ENCODE data around the gene ARMC7.
"Not testable (repeated sequence)": the region's sequence is repeated elsewhere in the genome, so short reads cannot be mapped to it uniquely, and the experiment has no call there.

The ARMC7 gene

GRCh38 chr17:75103601-75104554 is 5.9 kb upstream of the ARMC7 start:
- no peak for DNase-seq

GRCh38 chr17:75105126-75106080 is 4.4 kb upstream of the ARMC7 start:
- peak; percentile 70 for DNase-seq

GRCh38 chr17:75108193-75108592 is 1.6 kb upstream of the ARMC7 start:
- no peak for DNase-seq

- DNase-seq, result no peak
Measured at GRCh38 chr17:75109046-75109406, 743 bp upstream of the ARMC7 start.

GRCh38 chr17:75110234-75110937 is 617 bp downstream of the ARMC7 start:
- DNase-seq, result no peak

- no peak for DNase-seq
Measured at GRCh38 chr17:75111777-75112335, 2.1 kb downstream of the ARMC7 start.

- DNase-seq, result peak; percentile 74
Measured at GRCh38 chr17:75113798-75114551, 4.2 kb downstream of the ARMC7 start.

- no peak for DNase-seq
Measured at GRCh38 chr17:75114552-75115314, 5.0 kb downstream of the ARMC7 start.

GRCh38 chr17:75115555-75115954 is 5.8 kb downstream of the ARMC7 start:
- DNase-seq, result no peak

- DNase-seq, result no peak
Measured at GRCh38 chr17:75116737-75117136, 7.0 kb downstream of the ARMC7 start.

- DNase-seq, result no peak
Measured at GRCh38 chr17:75118307-75118706, 8.5 kb downstream of the ARMC7 start.

- DNase-seq, result no peak
Measured at GRCh38 chr17:75124041-75124818, 14.5 kb downstream of the ARMC7 start.

- DNase-seq, result no peak
Measured at GRCh38 chr17:75124819-75125162, 15.0 kb downstream of the ARMC7 start.

- DNase-seq, result no peak
Measured at GRCh38 chr17:75125984-75126383, 16.2 kb downstream of the ARMC7 start.

GRCh38 chr17:75126954-75127353 is 17.2 kb downstream of the ARMC7 start:
- DNase-seq, result no peak

GRCh38 chr17:75127936-75128335 is 18.2 kb downstream of the ARMC7 start:
- DNase-seq, result not testable (repeated sequence)

GRCh38 chr17:75128694-75129505 is 19.1 kb downstream of the ARMC7 start:
- no peak for DNase-seq

- DNase-seq, result no peak
Measured at GRCh38 chr17:75129576-75129975, 19.8 kb downstream of the ARMC7 start.

- DNase-seq, result no peak
Measured at GRCh38 chr17:75130059-75130631, 20.4 kb downstream of the ARMC7 start.

Data from DMS 273 treated with DMSO at 0.1 percent for 48 hours (cell line).